NB4 (cell line): ENCODE data around the gene OBSCN.

ENCODE experiments used
- DNase-seq: peaks from one replicate; pipeline ENCODE4 v3.0.0; 2010; ENCODE audit warnings: low read depth
- H3K4me3 ChIP-seq: one replicate; pipeline ENCODE4 v1.5.1; 2011; ENCODE audit warnings: mild to moderate bottlenecking, low read depth, low read length, moderate library complexity
- CTCF ChIP-seq: IDR thresholded peaks from one replicate; pipeline ENCODE4 v1.5.1; 2012; ENCODE audit warnings: low read depth, low read length
- MYC ChIP-seq: IDR thresholded peaks from 2 replicates; pipeline ENCODE4 v1.6.1; 2011; ENCODE audit warnings: low read depth, low read length
- POLR2A ChIP-seq: IDR thresholded peaks from 2 replicates; pipeline ENCODE4 v1.6.1; 2011; ENCODE audit warnings: mild to moderate bottlenecking; ENCODE audit not compliant: insufficient read length; ENCODE audit errors: extremely low read depth
- TF ChIP-seq, protein P1 (sequence below): IDR thresholded peaks from 2 replicates; pipeline ENCODE4 v1.6.1; 2011; ENCODE audit warnings: low read depth, low read length

OBSCN gene

DNA sequence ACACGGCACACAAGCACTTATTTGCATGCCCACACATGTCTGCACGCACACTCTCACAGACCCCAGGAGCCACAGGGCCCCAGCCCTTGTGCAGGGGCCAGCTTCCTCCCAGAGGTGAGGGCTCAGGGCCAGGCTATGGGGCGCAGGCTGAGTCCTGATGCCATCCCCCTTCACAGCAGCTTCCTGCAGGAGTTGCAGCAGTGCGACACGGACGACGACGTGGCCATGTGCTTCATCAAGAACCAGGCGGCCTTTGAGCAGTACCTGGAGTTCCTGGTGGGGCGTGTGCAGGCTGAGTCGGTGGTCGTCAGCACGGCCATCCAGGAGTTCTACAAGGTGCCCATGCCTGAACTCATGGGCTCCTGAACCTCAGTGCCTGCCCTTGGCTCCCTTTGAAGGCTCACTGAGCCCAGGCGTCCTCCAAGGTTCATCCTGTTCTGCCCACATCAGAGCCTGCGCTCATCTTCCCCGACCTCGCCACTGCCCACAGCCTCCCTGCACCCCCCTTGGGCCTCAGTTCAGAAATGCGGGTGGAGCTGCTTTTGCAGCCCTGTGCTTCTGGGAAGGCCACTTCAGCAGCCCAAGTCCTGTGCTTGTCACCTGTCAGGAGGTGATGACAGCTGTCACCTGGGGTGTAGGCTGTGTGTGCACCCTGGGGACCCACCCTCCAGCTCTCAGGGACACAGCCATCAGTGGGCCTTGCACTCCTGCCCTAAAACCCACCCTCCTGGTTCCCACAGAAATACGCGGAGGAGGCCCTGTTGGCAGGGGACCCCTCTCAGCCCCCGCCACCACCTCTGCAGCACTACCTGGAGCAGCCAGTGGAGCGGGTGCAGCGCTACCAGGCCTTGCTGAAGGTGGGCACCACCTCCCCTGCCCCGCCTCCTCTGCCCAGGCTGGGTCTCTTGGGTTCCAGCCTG lies 132.2 kb downstream of the OBSCN start:
- no peak overlapping the region for H3K4me3 ChIP-seq
- TF ChIP-seq MYC (no peak), POLR2A (no peak), CTCF (no peak)
- TF ChIP-seq, protein P1, sequence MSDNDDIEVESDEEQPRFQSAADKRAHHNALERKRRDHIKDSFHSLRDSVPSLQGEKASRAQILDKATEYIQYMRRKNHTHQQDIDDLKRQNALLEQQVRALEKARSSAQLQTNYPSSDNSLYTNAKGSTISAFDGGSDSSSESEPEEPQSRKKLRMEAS = no peak
- DNase-seq = no peak

DNA sequence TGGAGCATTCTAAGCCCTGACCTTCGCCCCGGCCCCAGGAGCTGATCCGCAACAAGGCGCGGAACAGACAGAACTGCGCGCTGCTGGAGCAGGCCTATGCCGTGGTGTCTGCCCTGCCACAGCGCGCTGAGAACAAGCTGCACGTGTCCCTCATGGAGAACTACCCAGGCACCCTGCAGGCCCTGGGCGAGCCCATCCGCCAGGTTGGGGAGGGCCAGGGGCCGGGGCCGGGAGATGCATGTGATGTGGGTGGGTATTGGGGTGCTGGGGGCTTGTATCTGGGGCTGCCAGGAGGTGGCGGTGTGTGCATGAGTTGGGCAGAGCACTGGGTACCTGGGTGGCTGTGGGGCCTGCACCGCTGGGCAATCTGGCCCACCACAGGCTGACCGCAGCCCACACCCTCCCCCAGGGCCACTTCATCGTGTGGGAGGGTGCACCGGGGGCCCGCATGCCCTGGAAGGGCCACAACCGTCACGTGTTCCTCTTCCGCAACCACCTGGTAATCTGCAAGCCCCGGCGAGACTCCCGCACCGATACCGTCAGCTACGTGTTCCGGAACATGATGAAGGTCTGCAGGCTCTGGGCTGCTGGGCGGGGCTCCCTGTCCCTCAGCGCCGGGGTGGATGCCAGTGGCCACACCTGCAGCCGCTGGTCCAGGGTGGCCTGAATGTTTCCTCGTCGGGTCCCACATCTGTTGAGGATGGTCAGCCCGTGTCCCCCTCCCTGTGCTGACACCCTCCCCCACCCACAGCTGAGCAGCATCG lies 133.0 kb downstream of the OBSCN start:
- TF ChIP-seq POLR2A = no peak
- peak; percentile 51 for TF ChIP-seq CTCF
- TF ChIP-seq, protein P1 = peak; percentile 75; the same call in 1 of the 2 replicates
- no peak for TF ChIP-seq MYC
- no peak overlapping the region for H3K4me3 ChIP-seq
- DNase-seq = peak; percentile 66

DNA sequence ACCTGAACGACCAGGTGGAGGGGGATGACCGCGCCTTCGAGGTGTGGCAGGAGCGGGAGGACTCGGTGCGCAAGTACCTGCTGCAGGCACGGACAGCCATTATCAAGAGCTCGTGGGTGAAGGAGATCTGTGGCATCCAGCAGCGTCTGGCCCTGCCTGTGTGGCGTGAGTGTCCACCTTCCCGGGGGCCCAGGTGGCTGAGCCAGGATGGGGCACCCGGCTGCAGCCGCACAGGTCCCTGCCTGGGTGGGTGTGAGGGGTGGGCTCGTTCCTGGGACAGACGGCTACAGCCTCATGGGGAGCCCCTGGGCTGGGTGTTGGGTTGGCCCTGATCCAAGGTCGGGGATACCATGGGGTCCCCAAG lies 133.6 kb downstream of the OBSCN start:
- no peak overlapping the region for H3K4me3 ChIP-seq
- TF ChIP-seq, protein P1 = no peak
- TF ChIP-seq POLR2A (no peak), MYC (no peak), CTCF (no peak)
- DNase-seq = no peak

GRCh38 chr1:228341814-228342626 lies 134.2 kb downstream of the OBSCN start:
- DNase-seq = no peak
- H3K4me3 ChIP-seq = no peak overlapping the region
- TF ChIP-seq, protein P1 = no peak
- TF ChIP-seq POLR2A (no peak), MYC (no peak), CTCF (no peak)

GRCh38 chr1:228342627-228343190 lies 134.9 kb downstream of the OBSCN start:
- H3K4me3 ChIP-seq = no peak overlapping the region
- DNase-seq = no peak
- TF ChIP-seq MYC (no peak), CTCF (no peak), POLR2A (no peak)
- TF ChIP-seq, protein P1 = no peak
